HFFc6 (cell line): ENCODE measurements around the gene ZDHHC13. TPM values are rescaled to one million over a fixed set of nuclear protein-coding genes. Genes with fewer than 3 reads are reported as not detected.

Source experiments
- DNase-seq: peaks from one replicate; pipeline ENCODE4 v3.0.0-alpha.2; 2018
- H3K27ac Mint-ChIP-seq: 2 replicates; pipeline ENCODE4 v1.8.0; 2020; ENCODE audit warnings: mild to moderate bottlenecking, mixed read lengths
- H3K27me3 Mint-ChIP-seq: 2 replicates; pipeline ENCODE4 v1.8.0; 2021; ENCODE audit warnings: mild to moderate bottlenecking, moderate library complexity, mixed read lengths; ENCODE audit not compliant: insufficient read depth
- H3K36me3 Mint-ChIP-seq: 2 replicates; pipeline ENCODE4 v1.8.0; 2021; ENCODE audit warnings: low read depth, mixed read lengths
- H3K4me1 Mint-ChIP-seq: 2 replicates; pipeline ENCODE4 v1.8.0; 2020; ENCODE audit warnings: low read depth, mixed read lengths
- H3K4me3 Mint-ChIP-seq: 2 replicates; pipeline ENCODE4 v1.8.0; 2020; ENCODE audit warnings: mild to moderate bottlenecking, moderate library complexity, mixed read lengths
- H3K9me3 Mint-ChIP-seq: 2 replicates; pipeline ENCODE4 v1.8.0; 2020; ENCODE audit warnings: mild to moderate bottlenecking, mixed read lengths
- CTCF ChIP-seq: fragments of 200-600 bp; sonication (generic); IDR thresholded peaks from 2 replicates; pipeline ENCODE4 v1.5.0; 2021; ENCODE audit warnings: antibody characterized with exemption, mild to moderate bottlenecking
- total RNA-seq, 6 experiments: library from RNA; stranded (reverse); fragmentation: NEBNext Ultra II Directional; extraction: Animal tissue kit (Norgen Biotek cat#: 25700); gene quantifications; 2 replicates in 1 of 6; 3 replicates in 5 of 6; pipeline ENCODE4 v1.2.3, GENCODE V29; 2021

Gene ZDHHC13
- total RNA-seq, 6 experiments from 2014 or later = 9.9 to 15.7 (median 11.2) TPM

DNA sequence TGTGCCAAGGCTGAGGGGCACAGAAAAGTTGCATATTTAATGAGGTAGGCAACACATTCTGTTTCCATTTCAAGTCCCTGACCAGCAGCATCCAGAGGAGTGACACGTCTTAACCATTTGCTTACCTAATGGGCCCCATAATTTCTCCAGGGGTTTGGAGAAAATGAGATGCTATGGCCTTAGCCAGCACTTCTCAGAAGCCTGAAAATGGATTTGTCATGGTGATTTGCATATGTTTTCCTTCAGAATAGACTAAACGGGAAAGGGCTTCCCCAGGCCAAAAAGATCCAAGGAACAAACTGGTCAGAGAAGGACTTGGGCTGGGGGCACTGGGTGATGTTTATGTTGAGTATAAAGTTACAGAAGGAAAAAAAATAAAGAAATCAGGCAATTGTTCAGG lies 68.1 kb downstream of the ZDHHC13 start:
- no peak overlapping the region for H3K4me3 Mint-ChIP-seq
- peaks cover 10% of the 10 kb centered on the region; the same call in 1 of the 2 replicates for H3K4me1 Mint-ChIP-seq
- peaks cover under 1% of the 10 kb centered on the region; the same call in 1 of the 2 replicates for H3K27me3 Mint-ChIP-seq
- no peaks in the 10 kb centered on the region for H3K36me3 Mint-ChIP-seq
- no peak for DNase-seq
- H3K27ac Mint-ChIP-seq = no peak overlapping the region
- TF ChIP-seq CTCF = no peak
- H3K9me3 Mint-ChIP-seq = no peaks in the 10 kb centered on the region

DNA sequence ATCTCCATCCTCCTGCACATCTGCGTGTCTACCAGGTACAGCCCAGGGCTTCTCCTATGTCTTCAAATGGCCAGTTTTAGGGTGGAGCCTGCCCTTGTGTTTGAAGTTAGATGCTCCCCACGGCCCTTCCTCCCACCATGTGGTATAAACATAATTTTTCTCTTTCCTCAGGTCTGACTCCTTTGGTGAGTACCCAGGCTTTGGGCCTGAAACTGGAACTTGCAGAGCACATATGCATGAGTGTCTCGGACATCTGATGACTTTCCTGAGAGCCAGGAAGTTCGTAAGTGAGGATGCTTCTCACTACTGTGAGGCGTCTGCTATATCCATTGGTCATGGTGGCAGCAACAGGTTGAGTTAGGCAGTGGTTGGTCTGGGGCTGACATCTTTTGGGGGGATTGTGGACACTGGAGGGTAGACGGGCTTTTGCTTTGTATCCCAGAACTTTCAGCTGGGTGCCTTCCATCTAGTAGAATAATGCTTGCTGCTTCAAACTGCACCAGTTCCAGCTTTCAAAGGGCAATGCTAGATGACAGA lies 68.6 kb downstream of the ZDHHC13 start:
- TF ChIP-seq CTCF = no peak
- H3K4me1 Mint-ChIP-seq = peaks cover 10% of the 10 kb centered on the region; the same call in 1 of the 2 replicates
- H3K27ac Mint-ChIP-seq = no peak overlapping the region
- peaks cover 2% of the 10 kb centered on the region; the same call in 1 of the 2 replicates for H3K27me3 Mint-ChIP-seq
- no peaks in the 10 kb centered on the region for H3K9me3 Mint-ChIP-seq
- no peaks in the 10 kb centered on the region for H3K36me3 Mint-ChIP-seq
- no peak overlapping the region for H3K4me3 Mint-ChIP-seq
- no peak for DNase-seq

GRCh38 chr11:19187114-19187832 lies 70.3 kb downstream of the ZDHHC13 start:
- Mint-ChIP-seq H3K27ac (no peak overlapping the region), H3K4me3 (no peak overlapping the region), H3K9me3 (no peaks in the 10 kb centered on the region), H3K4me1 (peaks cover 10% of the 10 kb centered on the region; the same call in 1 of the 2 replicates), H3K27me3 (peaks cover 2% of the 10 kb centered on the region; the same call in 1 of the 2 replicates), H3K36me3 (no peaks in the 10 kb centered on the region)
- no peak for TF ChIP-seq CTCF
- DNase-seq = peak; percentile 23

- TF ChIP-seq CTCF = no peak
- Mint-ChIP-seq H3K4me3 (no peak overlapping the region), H3K27me3 (peaks cover 2% of the 10 kb centered on the region; the same call in 1 of the 2 replicates), H3K4me1 (peaks cover 10% of the 10 kb centered on the region; the same call in 1 of the 2 replicates), H3K9me3 (no peaks in the 10 kb centered on the region), H3K27ac (no peak overlapping the region), H3K36me3 (no peaks in the 10 kb centered on the region)
- no peak for DNase-seq
Observed at GRCh38 chr11:19187833-19188258, 70.9 kb downstream of the ZDHHC13 start.

DNA sequence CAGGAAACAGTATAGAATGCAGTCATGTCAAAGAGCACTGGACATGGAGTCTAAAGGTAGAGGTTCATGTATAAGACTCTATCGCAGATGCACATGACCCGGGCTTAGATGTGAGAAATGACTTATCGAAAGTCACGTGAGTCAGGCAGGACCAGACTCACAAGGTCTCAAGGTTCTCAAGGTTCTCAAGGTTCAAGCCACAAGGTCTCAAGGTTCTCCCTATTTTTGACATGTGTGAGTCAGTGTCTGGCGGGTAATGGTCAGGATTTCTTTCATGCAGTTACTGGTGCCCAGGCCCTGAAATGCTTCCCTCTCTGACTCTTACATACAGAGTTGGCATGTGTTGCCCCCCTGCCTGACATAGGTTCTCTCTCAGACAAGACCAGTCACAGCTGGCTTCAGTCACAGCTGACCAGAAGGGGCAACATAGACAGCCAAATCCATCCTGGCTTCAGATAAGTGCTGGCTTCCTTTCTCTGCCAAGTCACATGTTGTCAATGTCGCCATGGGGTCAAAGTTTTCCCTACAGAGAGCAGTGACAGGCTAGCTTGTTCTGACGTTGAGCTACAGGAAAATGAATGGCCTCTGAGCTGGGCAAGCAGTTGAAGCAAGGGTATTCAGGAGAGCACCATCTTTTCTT lies 74.7 kb downstream of the ZDHHC13 start:
- Mint-ChIP-seq H3K36me3 (no peaks in the 10 kb centered on the region), H3K4me3 (no peak overlapping the region), H3K9me3 (no peaks in the 10 kb centered on the region), H3K27me3 (peaks cover 2% of the 10 kb centered on the region), H3K27ac (no peak overlapping the region), H3K4me1 (peaks cover 8% of the 10 kb centered on the region; the same call in 1 of the 2 replicates)
- no peak for DNase-seq
- TF ChIP-seq CTCF = no peak
